Ecto neural progenitor cell (in vitro differentiated cells): ENCODE data around the gene CACNB4.
"Not testable (repeated sequence)": the region's sequence is repeated elsewhere in the genome, so short reads cannot be mapped to it uniquely, and the experiment has no call there.

Experiments
- DNase-seq: peaks from one replicate; pipeline ENCODE4 v3.0.0-alpha.2; 2018; ENCODE audit warnings: low spot score

The CACNB4 gene

GRCh38 chr2:152098496-152099366 lies at the start of gene CACNB4:
TSS of gene CACNB4 (minus strand) at chr2:152099044.
- peak; percentile 64 for DNase-seq

DNA sequence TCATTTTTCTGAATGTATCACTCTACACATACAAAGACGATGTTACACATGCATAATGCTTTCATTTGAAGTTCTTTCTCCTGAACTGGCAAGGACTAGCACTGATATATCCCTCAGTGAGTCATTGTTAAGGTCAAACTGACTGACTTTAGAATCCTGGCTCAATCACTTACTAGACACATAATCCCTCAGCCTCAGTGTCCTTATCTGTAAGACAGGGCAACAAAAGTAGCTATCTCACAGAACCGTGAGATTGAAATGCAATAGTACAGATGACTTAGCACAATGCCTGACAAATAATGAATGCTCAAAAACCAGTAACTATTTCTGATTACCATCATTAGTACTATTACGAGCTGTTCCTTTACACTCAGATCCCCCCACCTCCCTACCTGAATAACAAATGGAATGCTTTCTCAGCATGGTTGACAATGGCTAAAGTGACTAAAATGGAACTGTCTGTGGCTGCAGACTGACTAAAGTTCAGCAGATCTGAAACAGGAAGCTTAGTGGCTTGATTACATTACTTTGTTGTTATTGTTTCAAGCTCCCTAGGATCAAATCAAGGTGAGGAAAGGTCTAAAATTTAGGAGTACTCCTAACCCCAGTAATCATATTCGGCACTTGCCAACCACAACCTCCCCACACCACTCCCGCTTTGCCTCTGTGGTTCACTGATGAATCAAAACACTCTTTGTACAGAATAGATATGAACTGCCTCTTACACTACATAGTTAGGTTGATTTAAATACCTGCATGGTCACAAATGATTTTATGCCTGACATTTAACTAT lies 35.8 kb upstream of the CACNB4 start:
- no peak for DNase-seq

DNA sequence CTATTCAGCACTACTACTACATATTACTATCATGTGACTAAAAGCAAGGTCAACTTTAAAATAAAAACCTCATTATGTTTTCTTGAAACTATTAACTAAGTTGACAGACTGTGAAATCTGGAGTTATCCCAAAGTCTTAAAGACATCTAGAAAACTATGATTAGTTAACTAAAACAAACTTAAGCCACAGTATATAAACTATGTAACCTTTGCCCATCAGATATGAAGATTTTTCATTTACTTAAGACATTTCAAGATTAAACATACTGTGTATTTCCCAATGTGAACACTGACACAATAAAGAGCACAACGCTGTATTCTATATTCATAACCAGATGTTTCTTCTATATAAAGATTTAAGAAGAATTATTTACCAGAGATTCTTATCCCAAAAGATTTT lies 33.5 kb upstream of the CACNB4 start:
- DNase-seq: no peak

- DNase-seq: no peak
Observed at GRCh38 chr2:152127628-152128027, 28.8 kb upstream of the CACNB4 start.

DNA sequence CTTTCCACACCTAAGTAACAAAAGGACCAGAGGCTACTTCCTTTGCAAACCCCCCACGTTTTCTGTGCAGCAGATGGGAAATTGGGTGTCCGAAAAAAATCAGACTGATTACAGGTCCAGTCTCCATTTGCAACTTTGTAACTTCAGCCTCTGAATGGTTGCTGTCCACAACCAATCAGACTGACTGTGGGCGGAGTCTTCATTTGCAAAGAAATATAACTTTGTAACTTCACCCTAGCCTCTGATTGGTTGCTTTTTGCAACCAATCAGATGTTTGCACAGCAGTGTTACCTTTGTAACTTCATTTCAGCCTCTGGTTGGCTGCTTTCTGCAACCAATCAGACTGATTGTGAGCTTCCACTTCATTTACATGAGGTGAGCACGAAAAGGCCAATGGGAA lies 27.8 kb upstream of the CACNB4 start:
- DNase-seq: no peak

GRCh38 chr2:152122161-152122560 lies 23.3 kb upstream of the CACNB4 start:
- DNase-seq: no peak

DNA sequence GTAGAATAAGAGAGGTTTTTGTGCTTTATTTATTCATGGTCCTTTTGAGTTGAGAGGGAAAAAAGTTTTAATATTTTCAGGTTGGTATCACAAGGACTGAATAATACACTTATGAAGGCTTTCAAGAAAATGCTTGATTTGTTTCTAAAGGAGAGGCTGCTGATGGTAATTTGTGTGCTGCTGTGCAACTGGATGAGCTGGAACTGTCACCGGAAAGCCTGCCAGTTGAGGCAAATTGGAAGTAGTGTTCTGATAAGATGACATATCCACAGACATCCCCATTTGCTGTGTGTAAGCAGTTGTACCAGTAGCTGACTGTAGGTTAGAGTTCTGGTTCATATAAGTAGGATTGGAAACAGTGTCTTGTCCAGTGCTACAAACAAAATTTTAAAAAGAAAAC lies 21.6 kb upstream of the CACNB4 start:
- DNase-seq: no peak

DNA sequence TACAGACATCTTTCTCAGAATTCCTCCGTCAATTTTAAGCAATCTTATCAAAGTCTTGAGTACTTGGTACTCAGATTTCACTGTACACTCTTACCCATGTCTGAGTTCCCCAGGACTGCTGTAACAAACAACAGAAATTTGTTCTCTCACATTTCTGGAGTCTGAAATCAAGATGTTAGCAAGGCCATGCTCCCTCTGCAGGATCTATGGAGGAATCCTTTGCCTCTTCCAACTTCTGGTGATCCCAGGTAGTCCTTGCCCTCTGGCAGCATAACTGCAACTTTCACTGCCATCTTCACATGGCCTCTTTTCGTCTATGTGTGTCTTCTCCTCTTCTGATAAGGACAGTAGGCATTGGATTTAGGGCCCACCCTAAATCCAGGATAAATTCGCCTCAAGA lies 17.1 kb upstream of the CACNB4 start:
- DNase-seq: no peak

GRCh38 chr2:152114366-152114765 lies 15.5 kb upstream of the CACNB4 start:
- no peak for DNase-seq

DNA sequence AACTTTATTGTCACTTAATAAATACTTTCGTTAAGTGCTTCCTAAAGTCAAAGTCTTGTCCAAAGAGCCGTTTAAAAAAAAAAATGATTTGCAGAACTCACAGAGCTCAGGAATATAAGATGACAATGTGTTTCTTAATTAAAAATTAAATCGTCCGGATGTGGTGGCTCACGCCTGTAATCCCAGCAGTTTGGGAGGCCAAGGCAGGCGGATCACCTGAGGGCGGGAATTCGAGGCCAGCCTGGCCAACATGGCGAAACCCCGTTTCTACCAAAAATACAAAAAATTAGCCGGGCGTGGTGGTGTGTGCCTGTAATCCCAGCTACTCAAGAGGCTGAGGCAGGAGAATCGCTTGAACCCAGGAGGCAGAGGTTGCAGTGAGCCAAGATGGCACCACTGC lies 8.3 kb upstream of the CACNB4 start:
- not testable (repeated sequence) for DNase-seq

- no peak for DNase-seq
Observed at GRCh38 chr2:152106464-152106863, 7.6 kb upstream of the CACNB4 start.

DNA sequence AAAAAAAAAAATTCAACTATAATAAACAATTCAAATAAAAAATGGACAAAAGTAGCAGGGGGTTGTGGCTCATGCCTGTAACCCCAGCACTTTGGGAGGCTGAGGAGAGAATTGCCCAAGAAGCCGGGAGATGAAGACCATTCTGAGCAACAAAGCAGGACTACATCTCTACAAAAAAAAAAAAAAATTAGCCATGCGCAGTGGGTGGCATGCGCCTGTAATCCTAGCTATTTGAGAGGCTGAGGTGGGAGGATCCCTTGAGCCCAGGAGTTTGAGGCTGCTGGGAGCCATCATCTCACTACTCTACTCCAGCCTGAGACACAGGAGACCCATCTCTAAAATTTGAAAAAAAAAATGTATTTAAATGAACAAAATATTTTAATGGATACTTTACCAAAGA lies 4.4 kb upstream of the CACNB4 start:
- DNase-seq: no peak

- no peak for DNase-seq
Observed at GRCh38 chr2:152100961-152101360, 2.1 kb upstream of the CACNB4 start.

- DNase-seq: peak; percentile 50
Observed at GRCh38 chr2:152099367-152100050, 665 bp upstream of the CACNB4 start.

GRCh38 chr2:152097801-152098495 lies 896 bp downstream of the CACNB4 start:
- DNase-seq: peak; percentile 72

DNA sequence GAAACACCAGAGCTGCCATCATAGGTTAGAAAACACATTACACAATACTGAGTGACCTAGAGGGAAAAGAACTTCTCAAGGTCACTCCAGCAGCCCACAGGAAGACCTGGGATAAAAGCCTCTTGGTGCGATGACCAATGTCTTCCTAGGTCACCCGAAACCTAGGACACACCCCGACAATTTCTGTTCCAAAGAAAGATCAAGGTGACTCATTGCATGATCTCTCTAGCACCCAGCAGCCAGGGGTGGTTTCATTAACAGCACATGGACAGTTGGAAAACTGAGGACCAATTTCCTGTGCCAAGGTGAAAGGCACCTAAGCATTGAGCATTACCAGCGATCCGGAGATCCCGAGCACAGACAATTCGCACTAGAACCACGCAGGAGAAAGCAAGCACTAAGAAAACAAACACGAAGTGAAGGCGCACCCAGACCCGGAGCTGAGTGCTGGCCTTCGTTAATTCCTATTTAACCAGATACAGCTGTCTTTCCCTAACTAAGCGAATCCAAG lies 1.5 kb downstream of the CACNB4 start:
- DNase-seq: no peak

- DNase-seq: no peak
Observed at GRCh38 chr2:152095146-152095545, 3.7 kb downstream of the CACNB4 start.

DNA sequence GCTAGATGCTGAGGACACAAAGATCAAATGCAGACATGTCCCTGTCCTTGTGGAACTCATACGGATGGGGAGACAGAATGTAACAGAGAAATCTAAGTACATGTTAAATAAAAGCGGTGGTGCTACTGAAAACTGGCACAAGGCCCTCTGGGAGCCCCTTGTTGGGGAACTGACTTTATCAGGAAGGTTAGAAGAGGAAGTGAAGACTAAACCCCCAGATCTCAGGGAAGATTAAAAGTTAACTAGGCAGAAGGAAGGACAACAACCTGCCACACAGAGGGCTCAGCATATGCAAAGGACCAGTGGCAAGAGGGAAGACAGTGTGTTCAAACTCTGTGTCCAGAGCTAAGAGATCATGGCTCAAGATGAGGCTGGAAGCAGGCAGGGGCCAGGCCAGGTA lies 4.8 kb downstream of the CACNB4 start:
- no peak for DNase-seq

DNA sequence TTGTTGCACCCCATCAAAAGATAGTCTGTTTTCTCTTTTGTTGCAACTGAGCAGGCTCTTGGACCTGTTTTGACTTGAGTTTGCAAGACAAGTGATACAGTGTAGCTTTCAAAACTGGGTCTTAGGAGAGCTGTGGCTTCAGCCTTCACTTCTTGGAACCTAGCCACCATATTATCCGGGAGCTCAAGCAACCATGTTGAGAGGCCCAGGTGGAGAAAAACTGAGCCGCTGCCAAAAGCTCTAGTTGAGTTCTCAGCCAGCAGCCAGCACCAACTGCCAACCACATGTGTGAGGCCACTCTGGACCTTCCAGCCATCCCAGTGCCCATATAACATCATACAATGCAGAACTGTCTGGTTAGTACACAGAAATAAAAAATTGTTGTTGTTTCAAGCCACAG lies 5.4 kb downstream of the CACNB4 start:
- DNase-seq: no peak

DNA sequence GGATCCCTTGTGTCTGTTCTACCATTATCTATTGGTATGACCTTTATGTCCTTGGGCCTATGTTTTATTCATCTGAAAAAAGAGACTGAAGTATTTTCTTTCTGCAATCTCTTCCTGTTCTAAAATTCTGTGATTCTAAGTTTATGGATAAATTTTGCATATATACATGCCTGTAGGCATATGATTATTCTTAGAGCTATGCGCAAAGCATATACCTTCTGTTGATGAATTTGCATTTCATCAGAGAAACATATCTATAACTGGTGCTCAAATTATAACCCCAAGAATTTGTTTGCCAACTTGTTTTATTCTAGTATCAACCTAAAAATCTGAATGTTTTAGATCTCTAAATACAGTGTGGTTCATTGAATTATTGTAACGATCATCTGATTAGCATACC lies 6.7 kb downstream of the CACNB4 start:
- no peak for DNase-seq

DNA sequence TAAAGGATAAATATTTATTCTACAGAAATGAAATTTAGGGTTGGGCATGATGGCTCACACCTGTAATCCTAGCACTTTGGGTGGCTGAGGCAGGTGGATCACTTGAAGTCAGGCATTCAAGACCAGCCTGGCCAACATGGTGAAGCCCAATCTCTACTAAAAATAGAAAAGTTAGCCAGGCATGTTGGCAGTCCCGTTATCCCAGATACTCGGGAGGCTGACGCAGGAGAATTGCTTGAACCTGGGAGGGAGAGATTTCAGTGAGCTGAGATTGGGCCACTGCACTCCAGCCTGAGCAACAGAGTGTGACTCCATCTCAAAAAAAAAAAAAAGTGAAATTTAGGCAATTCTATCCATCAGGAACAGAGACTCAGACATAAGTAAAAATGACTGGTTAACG lies 8.1 kb downstream of the CACNB4 start:
- not testable (repeated sequence) for DNase-seq

DNA sequence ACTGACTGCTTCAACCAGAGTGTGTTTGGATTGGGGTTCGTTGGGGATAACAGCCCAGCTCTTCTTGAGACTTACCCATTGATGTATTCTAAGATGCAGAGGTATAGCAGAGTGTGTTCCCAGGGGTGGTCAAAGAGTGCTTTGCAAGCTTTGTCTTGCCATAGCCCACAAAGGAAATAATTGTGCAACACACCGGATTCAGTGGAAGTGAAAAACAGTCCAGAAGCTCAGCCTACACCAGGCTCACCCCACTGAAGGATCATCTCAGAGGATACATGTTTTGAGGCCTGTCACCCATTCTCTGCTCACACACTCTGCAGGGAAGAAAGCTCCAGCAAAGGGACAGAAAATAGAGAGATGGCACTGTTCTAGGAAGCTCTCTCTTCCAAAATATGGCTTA lies 9.6 kb downstream of the CACNB4 start:
- DNase-seq: no peak
